K562 (cell line): ENCODE measurements around the gene PMEPA1. TPM values are rescaled to one million over a fixed set of nuclear protein-coding genes. Genes with fewer than 3 reads are reported as not detected.

Experiments
- ATAC-seq: fragments of 200-7000 bp; cut with Tn5 transposase; 3 replicates; pipeline ENCODE4 v1.9.1; 2020; ENCODE audit warnings: moderate library complexity
- BruUV-seq: library from RNA; stranded (reverse); fragments of 400-500 nt; replicated peaks from 2 replicates; lab custom pipeline; 2021; lab: Mats Ljungman, UMichigan
- CTCF ChIA-PET: fragments of 300-600 bp; formaldehyde crosslinking; extraction: SDS; loops from one replicate; lab custom pipeline; 2021; ENCODE audit warnings: low intra/inter-chr PET ratio; lab: Yijun Ruan, JAX
- POLR2A ChIA-PET: fragments of 300-600, 350-650 bp; sonication (Branson Sonifier 250); formaldehyde crosslinking; extraction: SDS; loops from one replicate; lab custom pipeline; 2021; ENCODE audit warnings: antibody characterized with exemption, inconsistent platforms; lab: Yijun Ruan, JAX
- DNase-seq, 4 experiments: peaks; one replicate each; pipeline versions ENCODE4 v3.0.0 to v3.0.0-alpha.2; 2011 to 2018; ENCODE audit warnings: low spot score in 3 of 4, mixed read lengths in 3 of 4; ENCODE audit errors: extremely low read depth in 1 of 4
- FAIRE-seq: peaks from 2 replicates; lab custom pipeline; 2011; peaks lifted over from hg19 to GRCh38; lab: Jason Lieb, UNC
- H2AFZ ChIP-seq: 2 replicates; pipeline ENCODE4 v1.6.0; 2011; ENCODE audit warnings: low read depth, low read length, control low read depth, inconsistent platforms
- H3K27ac ChIP-seq: fragments of 200-600 bp; 3 replicates; pipeline ENCODE4 v1.8.0; 2011; ENCODE audit warnings: low read depth, mild to moderate bottlenecking, control low read depth, inconsistent platforms, low read length, moderate library complexity, mixed read lengths; ENCODE audit errors: extremely low read depth
- H3K27me3 ChIP-seq, 2 experiments: fragments of 300-600 bp in 1 of 2; 2 replicates in 1 of 2; 3 replicates in 1 of 2; pipeline versions ENCODE4 v1.6.0 to v1.8.0; 2011; ENCODE audit warnings: inconsistent platforms in 2 of 2, low read length in 2 of 2, mild to moderate bottlenecking in 1 of 2, mixed read lengths in 1 of 2, moderate library complexity in 1 of 2; ENCODE audit not compliant: control insufficient read depth in 2 of 2, insufficient read depth in 2 of 2
- H3K36me3 ChIP-seq: fragments of 300-600 bp; 3 replicates; pipeline ENCODE4 v1.8.0; 2011; ENCODE audit warnings: mild to moderate bottlenecking, low read length, inconsistent platforms; ENCODE audit not compliant: control insufficient read depth, insufficient read depth
- H3K4me1 ChIP-seq, 2 experiments: fragments of 200-600 bp in 1 of 2; replicated peaks in 1 of 2; 2 replicates in 1 of 2; 3 replicates in 1 of 2; pipeline versions ENCODE4 v1.5.1 to v1.8.0; 2011; ENCODE audit warnings: inconsistent platforms in 2 of 2, low read length in 2 of 2, mild to moderate bottlenecking in 1 of 2, mixed read lengths in 1 of 2, moderate library complexity in 1 of 2; ENCODE audit not compliant: control insufficient read depth in 2 of 2, insufficient read depth in 2 of 2
- H3K4me2 ChIP-seq: 2 replicates; pipeline ENCODE4 v1.6.1; 2011; ENCODE audit warnings: low read length, control low read depth, inconsistent platforms, mixed read lengths; ENCODE audit not compliant: insufficient read depth
- H3K4me3 ChIP-seq: fragments of 200-600 bp; sonication (generic), shearing (Covaris generic); 2 replicates; pipeline ENCODE4 v1.5.1; 2016; ENCODE audit warnings: control low read depth, inconsistent platforms
- H3K79me2 ChIP-seq: fragments of 200-600 bp; 3 replicates; pipeline ENCODE4 v1.8.0; 2011; ENCODE audit warnings: low read length, inconsistent platforms; ENCODE audit not compliant: control insufficient read depth, insufficient read depth
- H3K9ac ChIP-seq, 2 experiments: 2 replicates each; pipeline versions ENCODE4 v1.6.0 to v1.6.1; 2011; ENCODE audit warnings: low read depth in 2 of 2, low read length in 2 of 2, control low read depth in 1 of 2, inconsistent platforms in 1 of 2, mild to moderate bottlenecking in 1 of 2, mixed read lengths in 1 of 2; ENCODE audit not compliant: insufficient read depth in 1 of 2
- H3K9me1 ChIP-seq: one replicate; pipeline ENCODE4 v1.6.0; 2011; ENCODE audit warnings: inconsistent platforms, mild to moderate bottlenecking, low read length, moderate library complexity; ENCODE audit not compliant: control insufficient read depth, insufficient read depth
- H3K9me3 ChIP-seq: replicated peaks from 2 replicates; pipeline ENCODE4 v1.5.1; 2011; ENCODE audit warnings: low read depth, low read length, inconsistent platforms; ENCODE audit not compliant: control insufficient read depth, insufficient read depth
- H4K20me1 ChIP-seq: replicated peaks from 2 replicates; pipeline ENCODE4 v1.6.1; 2011; ENCODE audit warnings: low read length, inconsistent platforms, mixed read lengths; ENCODE audit not compliant: control insufficient read depth, insufficient read depth
- BRF2 ChIP-seq: IDR thresholded peaks from 3 replicates; pipeline ENCODE4 v1.6.1; 2011; ENCODE audit warnings: borderline replicate concordance, mild to moderate bottlenecking; ENCODE audit not compliant: insufficient read length, insufficient read depth
- CTCF ChIP-seq, 3 experiments: IDR thresholded peaks in 2 of 3; conservative IDR thresholded peaks in 1 of 3; 2 replicates each; pipeline ENCODE4 v1.5.1; 2011 to 2012; ENCODE audit warnings: low read length in 3 of 3, mild to moderate bottlenecking in 3 of 3, control low read depth in 2 of 3, improper control_type of control experiment in 1 of 3, inconsistent platforms in 1 of 3, low read depth in 1 of 3, mixed read lengths in 1 of 3, moderate library complexity in 1 of 3; ENCODE audit not compliant: insufficient read depth in 2 of 3
- FOXA1 ChIP-seq: fragments of 450-650 bp; IDR thresholded peaks from 2 replicates; pipeline ENCODE4 v1.6.1; 2016; ENCODE audit warnings: mild to moderate bottlenecking, borderline replicate concordance
- FOXK1 ChIP-seq: sonication (generic); formaldehyde crosslinking; IDR thresholded peaks from 2 replicates; pipeline ENCODE4 v1.8.0; 2022; ENCODE audit warnings: missing genetic modification reagents, mild to moderate bottlenecking, borderline replicate concordance
- NFATC3 ChIP-seq: fragments of 450-650 bp; IDR thresholded peaks from 2 replicates; pipeline ENCODE4 v1.6.1; 2017; ENCODE audit warnings: mild to moderate bottlenecking
- SIX5 ChIP-seq, 2 experiments: IDR thresholded peaks; 2 replicates each; pipeline ENCODE4 v1.6.1; 2011; ENCODE audit warnings: low read length in 2 of 2, borderline replicate concordance in 1 of 2, low read depth in 1 of 2, mild to moderate bottlenecking in 1 of 2, moderate library complexity in 1 of 2; ENCODE audit not compliant: insufficient read depth in 1 of 2
- ZNF146 ChIP-seq: IDR thresholded peaks from one replicate; pipeline ENCODE4 v1.6.1; 2018; ENCODE audit warnings: missing compliant biosample characterization; ENCODE audit not compliant: unreplicated experiment
- ZNF311 ChIP-seq: fragments of 250-450 bp; sonication (Bioruptor Pico); IDR thresholded peaks from 2 replicates; pipeline ENCODE4 v1.4.0; 2020; ENCODE audit warnings: mild to moderate bottlenecking, moderate library complexity
- ZNF655 ChIP-seq: fragments of 250-450 bp; sonication (Bioruptor Pico); IDR thresholded peaks from 2 replicates; pipeline ENCODE4 v1.5.0; 2021
- WGBS: fragments of 100-300 bp; shearing (Covaris generic); methylation state at CpG from one replicate; pipeline ENCODE4 v1.1.6; 2016; ENCODE audit warnings: low coverage, mixed read lengths; ENCODE audit not compliant: insufficient coverage; ENCODE audit errors: missing lambda C conversion rate; 5-methylcytosine and 5-hydroxymethylcytosine counted together
- in situ Hi-C: fragments of 300-500 bp; cut with MboI; formaldehyde crosslinking; loops from 4 replicates; pipeline ENCODE4 v1.15.0; 2018; ENCODE audit warnings: inconsistent platforms, mixed read lengths
- intact Hi-C: fragments of 100-400 bp; cut with micrococcal nuclease; formaldehyde crosslinking; loops from 2 replicates; pipeline ENCODE4 v1.14.2; 2022
- polyA plus RNA-seq, 8 experiments: library from polyadenylated mRNA; depleted of rRNA in 4 of 8; stranded (reverse) in 5 of 8; unstranded in 3 of 8; fragments of >200 nt; fragmentation: Nextera tagmentation in 2 of 8; fragmentation: Illumina TruSeq in 1 of 8; extraction: Ambion mirVana in 2 of 8; extraction: Trizol in 1 of 8; gene quantifications; 2 replicates each; pipeline versions ENCODE4 v1.2.1 to v1.2.3, GENCODE V29; 2011 to 2014; ENCODE audit warnings: inconsistent platforms in 1 of 8, missing spikeins in 1 of 8
- total RNA-seq, 7 experiments: library from RNA; depleted of rRNA in 6 of 7; stranded (reverse); fragments of >200 nt in 6 of 7; fragmentation: Illumina TruSeq in 2 of 7; extraction: Trizol in 2 of 7; gene quantifications; 2 replicates each; pipeline versions ENCODE4 v1.2.1 to v1.2.3, GENCODE V29; 2011 to 2021; ENCODE audit warnings: low replicate concordance in 1 of 7

PMEPA1 gene
- total and polyA plus RNA-seq, 9 of the 15 experiments (the other 6 are each of a cell fraction or from before 2014, with no cell fraction given): 0.16 TPM; not detected in 8

- BruUV-seq: no TSS peak
- Histone ChIP-seq H4K20me1 (0 out of 2 replicates have a peak, but pooled peaks cover 9% of the 10 kb centered on the region), H3K9ac (no peak overlapping the region; a peak in 1 of 4 replicates), H3K4me3 (no peak overlapping the region), H2AFZ (no peak overlapping the region)
- WGBS: 8% methylated on average over 14 of the region's 15 CpGs
- DNase-seq: peak in 1 of 4 experiments; percentile 21
- ATAC-seq: peak; percentile 44; the same call in 2 of the 3 replicates
- FAIRE-seq: no peak
- TF ChIP-seq FOXK1 (CRISPR knock-in tag) (no peak), CTCF (IDR thresholded peaks at IDR 0.05 in 2 of 3, conservative IDR thresholded peaks at IDR 0.05 in 1 of 3; ENCODE audit: insufficient read depth in 2 of 3, low read depth in 1 of 3, low read length in 3 of 3) (peak in 1 of 3 experiments; percentile 27; a peak in 3 of 6 replicates), FOXA1 (no peak), BRF2 (no peak), ZNF146 (no peak), SIX5 (IDR thresholded peaks at IDR 0.05; ENCODE audit: borderline replicate concordance in 1 of 2, insufficient read depth in 1 of 2, low read depth in 1 of 2, low read length in 2 of 2) (no peak), ZNF655 (no peak), ZNF311 (CRISPR knock-in tag) (no peak), NFATC3 (no peak)
- TF ChIP-seq, all 486 proteins: peak for 1
- ChIA-PET POLR2A (interaction anchor here (0.6 kb wide), 1 partner anchor 551 kb away, joined by 3 read pairs; no protein-coding TSS in a partner anchor), CTCF (interaction anchor here (3.1 kb wide), 1 partner anchor 554 kb away, joined by 32 read pairs; no protein-coding TSS in a partner anchor)
- H3K4me2 ChIP-seq: no peak overlapping the region
- H3K9me1 ChIP-seq: no peaks in the 10 kb centered on the region
- peaks cover 20 to 84% of the 10 kb centered on the region in 2 experiments; a peak in 3 of 5 replicates for H3K27me3 ChIP-seq
- H3K27ac ChIP-seq: no peak overlapping the region
- H3K79me2 ChIP-seq: no peaks in the 10 kb centered on the region
- H3K36me3 ChIP-seq: no peaks in the 10 kb centered on the region
- in situ Hi-C loops: no loop called here
- no peaks in the 10 kb centered on the region for H3K9me3 ChIP-seq
- peaks cover 0 to 18% of the 10 kb centered on the region in 2 experiments; a peak in 1 of 5 replicates for H3K4me1 ChIP-seq
- intact Hi-C loops: loop anchor here (10.0 kb wide), 1 partner anchor 188 kb away; no protein-coding TSS in a partner anchor
Observed at GRCh38 chr20:57656252-57656820, 53.5 kb downstream of the PMEPA1 start.
